Measurements from ENCODE around the gene GNB1.
"Not testable (repeated sequence)": the region's sequence is repeated elsewhere in the genome, so short reads cannot be mapped to it uniquely, and the experiment has no call there.

The GNB1 gene

GRCh38 chr1:1861339-1861730 lies 29.6 kb downstream of the GNB1 start:
- no peak overlapping the region for H3K9ac ChIP-seq (ENCODE audit: insufficient read length)

GRCh38 chr1:1859970-1860697 lies 30.8 kb downstream of the GNB1 start:
- peak overlapping the region; percentile 81 for H3K4me3 ChIP-seq
- not testable (repeated sequence) for DNase-seq (ENCODE audit: low read depth, low spot score); H3K9ac ChIP-seq (ENCODE audit: insufficient read length); H3K36me3 ChIP-seq (ENCODE audit: insufficient read depth, low read length); H3K9me3 ChIP-seq (ENCODE audit: low read depth, low read length)
- peak overlapping the region; percentile 98 for H3K27ac ChIP-seq

More at GRCh38 chr1:1861339-1861730, 29.6 kb downstream of the GNB1 start:
- no peak for DNase-seq (ENCODE audit: low read depth, low spot score)
- H3K9me3 ChIP-seq (ENCODE audit: low read depth, low read length), result no peaks in the 10 kb centered on the region
- no peak overlapping the region for H3K4me3 ChIP-seq
- TF ChIP-seq FOXP2 (optimal IDR thresholded peaks at IDR 0.05; ENCODE audit: control extremely low read depth, extremely low read length, insufficient read depth), result no peak
- peak; percentile 11; the same call in 1 of the 2 replicates for TF ChIP-seq POLR2AphosphoS5 (IDR thresholded peaks at IDR 0.05; ENCODE audit: borderline replicate concordance, low read depth, low read length)
- H3K27ac ChIP-seq, result peak overlapping the region; percentile 98; the same call in 1 of the 2 replicates
- peaks cover 8% of the 10 kb centered on the region for H3K36me3 ChIP-seq (ENCODE audit: insufficient read depth, low read length)

- Histone ChIP-seq H3K27ac (peak overlapping the region; percentile 98), H3K36me3 (ENCODE audit: insufficient read depth, low read length) (peaks cover 7% of the 10 kb centered on the region), H3K9ac (ENCODE audit: insufficient read length) (peak overlapping the region; percentile 71), H3K4me3 (peak overlapping the region; percentile 81), H3K9me3 (ENCODE audit: low read depth, low read length) (no peaks in the 10 kb centered on the region)
- TF ChIP-seq FOXP2 (optimal IDR thresholded peaks at IDR 0.05; ENCODE audit: control extremely low read depth, extremely low read length, insufficient read depth) (peak; percentile 99), EZH2 (IDR thresholded peaks at IDR 0.05) (no peak), POLR2AphosphoS5 (IDR thresholded peaks at IDR 0.05; ENCODE audit: borderline replicate concordance, low read depth, low read length) (peak; percentile 44)
- peak; percentile 96 for DNase-seq (ENCODE audit: low read depth, low spot score)
These were observed 32.4 kb downstream of the GNB1 start for GRCh38 chr1:1858382-1859086.

GRCh38 chr1:1857096-1857703 lies 33.7 kb downstream of the GNB1 start:
- DNase-seq (ENCODE audit: low read depth, low spot score), result no peak
- peak overlapping the region; percentile 48 for H3K27ac ChIP-seq
- H3K9ac ChIP-seq (ENCODE audit: insufficient read length), result no peak overlapping the region
- H3K4me3 ChIP-seq, result no peak overlapping the region
- no peaks in the 10 kb centered on the region for H3K9me3 ChIP-seq (ENCODE audit: low read depth, low read length)
- H3K36me3 ChIP-seq (ENCODE audit: insufficient read depth, low read length), result peaks cover 14% of the 10 kb centered on the region
- TF ChIP-seq EZH2 (IDR thresholded peaks at IDR 0.05) (no peak), POLR2AphosphoS5 (IDR thresholded peaks at IDR 0.05; ENCODE audit: borderline replicate concordance, low read depth, low read length) (no peak), FOXP2 (optimal IDR thresholded peaks at IDR 0.05; ENCODE audit: control extremely low read depth, extremely low read length, insufficient read depth) (no peak)

- H3K27ac ChIP-seq, result peak overlapping the region; percentile 19; the same call in 1 of the 2 replicates
These were observed 34.7 kb downstream of the GNB1 start for GRCh38 chr1:1856161-1856560.

GRCh38 chr1:1853593-1854257 lies 37.2 kb downstream of the GNB1 start:
- H3K9ac ChIP-seq (ENCODE audit: insufficient read length), result no peak overlapping the region
- DNase-seq (ENCODE audit: low read depth, low spot score), result no peak
- no peaks in the 10 kb centered on the region for H3K9me3 ChIP-seq (ENCODE audit: low read depth, low read length)
- H3K4me3 ChIP-seq, result no peak overlapping the region
- no peak for TF ChIP-seq POLR2AphosphoS5 (IDR thresholded peaks at IDR 0.05; ENCODE audit: borderline replicate concordance, low read depth, low read length)
- TF ChIP-seq FOXP2 (optimal IDR thresholded peaks at IDR 0.05; ENCODE audit: control extremely low read depth, extremely low read length, insufficient read depth), result no peak
- TF ChIP-seq EZH2 (IDR thresholded peaks at IDR 0.05), result no peak
- peak overlapping the region; percentile 66; the same call in 1 of the 2 replicates for H3K27ac ChIP-seq
- H3K36me3 ChIP-seq (ENCODE audit: insufficient read depth, low read length), result peaks cover 17% of the 10 kb centered on the region

More at GRCh38 chr1:1856161-1856560, 34.7 kb downstream of the GNB1 start:
- H3K4me3 ChIP-seq; DNase-seq (ENCODE audit: low read depth, low spot score); H3K9ac ChIP-seq (ENCODE audit: insufficient read length); H3K9me3 ChIP-seq (ENCODE audit: low read depth, low read length): not testable (repeated sequence)
- H3K36me3 ChIP-seq (ENCODE audit: insufficient read depth, low read length), result peaks cover 14% of the 10 kb centered on the region
- TF ChIP-seq POLR2AphosphoS5 (IDR thresholded peaks at IDR 0.05; ENCODE audit: borderline replicate concordance, low read depth, low read length), result peak; percentile 11; the same call in 1 of the 2 replicates

GRCh38 chr1:1852619-1853414 lies 38.1 kb downstream of the GNB1 start:
- no peak overlapping the region for H3K27ac ChIP-seq
- H3K36me3 ChIP-seq (ENCODE audit: insufficient read depth, low read length), result peaks cover 17% of the 10 kb centered on the region
- DNase-seq (ENCODE audit: low read depth, low spot score), result no peak
- no peak overlapping the region for H3K4me3 ChIP-seq
- H3K9me3 ChIP-seq (ENCODE audit: low read depth, low read length), result no peaks in the 10 kb centered on the region
- no peak for TF ChIP-seq FOXP2 (optimal IDR thresholded peaks at IDR 0.05; ENCODE audit: control extremely low read depth, extremely low read length, insufficient read depth)
- no peak for TF ChIP-seq POLR2AphosphoS5 (IDR thresholded peaks at IDR 0.05; ENCODE audit: borderline replicate concordance, low read depth, low read length)
- no peak for TF ChIP-seq EZH2 (IDR thresholded peaks at IDR 0.05)
- H3K9ac ChIP-seq (ENCODE audit: insufficient read length), result no peak overlapping the region
